ENCODE measurements around the gene PPARG.

DNA sequence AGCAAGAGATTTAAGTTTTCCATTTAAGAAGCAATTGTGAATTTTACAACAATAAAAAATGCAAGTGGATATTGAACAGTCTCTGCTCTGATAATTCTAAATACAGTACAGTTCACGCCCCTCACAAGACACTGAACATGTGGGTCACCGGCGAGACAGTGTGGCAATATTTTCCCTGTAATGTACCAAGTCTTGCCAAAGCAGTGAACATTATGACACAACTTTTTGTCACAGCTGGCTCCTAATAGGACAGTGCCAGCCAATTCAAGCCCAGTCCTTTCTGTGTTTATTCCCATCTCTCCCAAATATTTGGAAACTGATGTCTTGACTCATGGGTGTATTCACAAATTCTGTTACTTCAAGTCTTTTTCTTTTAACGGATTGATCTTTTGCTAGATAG, 62.3 kb downstream of the PPARG start:
- TF ChIP-seq, protein P1, sequence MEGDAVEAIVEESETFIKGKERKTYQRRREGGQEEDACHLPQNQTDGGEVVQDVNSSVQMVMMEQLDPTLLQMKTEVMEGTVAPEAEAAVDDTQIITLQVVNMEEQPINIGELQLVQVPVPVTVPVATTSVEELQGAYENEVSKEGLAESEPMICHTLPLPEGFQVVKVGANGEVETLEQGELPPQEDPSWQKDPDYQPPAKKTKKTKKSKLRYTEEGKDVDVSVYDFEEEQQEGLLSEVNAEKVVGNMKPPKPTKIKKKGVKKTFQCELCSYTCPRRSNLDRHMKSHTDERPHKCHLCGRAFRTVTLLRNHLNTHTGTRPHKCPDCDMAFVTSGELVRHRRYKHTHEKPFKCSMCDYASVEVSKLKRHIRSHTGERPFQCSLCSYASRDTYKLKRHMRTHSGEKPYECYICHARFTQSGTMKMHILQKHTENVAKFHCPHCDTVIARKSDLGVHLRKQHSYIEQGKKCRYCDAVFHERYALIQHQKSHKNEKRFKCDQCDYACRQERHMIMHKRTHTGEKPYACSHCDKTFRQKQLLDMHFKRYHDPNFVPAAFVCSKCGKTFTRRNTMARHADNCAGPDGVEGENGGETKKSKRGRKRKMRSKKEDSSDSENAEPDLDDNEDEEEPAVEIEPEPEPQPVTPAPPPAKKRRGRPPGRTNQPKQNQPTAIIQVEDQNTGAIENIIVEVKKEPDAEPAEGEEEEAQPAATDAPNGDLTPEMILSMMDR (IDR thresholded peaks at IDR 0.05), result no peak
- no peak for TF ChIP-seq EP300 (IDR thresholded peaks at IDR 0.05)
- peak in 2 of 4 donors; percentile 55 to 62 for TF ChIP-seq POLR2AphosphoS5 (IDR thresholded peaks at IDR 0.05)
- TF ChIP-seq POLR2A (IDR thresholded peaks at IDR 0.05), result no peak

Measured in sigmoid colon (tissue), 4 donors.